ENCODE results near the gene CLEC2D. TPM values are rescaled to one million over a fixed set of nuclear protein-coding genes. Genes with fewer than 3 reads are reported as not detected.
A peak's percentile ranks its signal among the peaks of the same experiment; 100 is the strongest.

CLEC2D gene
- total RNA-seq, 1 donor from 2014 or later, result 7.2 TPM

DNA sequence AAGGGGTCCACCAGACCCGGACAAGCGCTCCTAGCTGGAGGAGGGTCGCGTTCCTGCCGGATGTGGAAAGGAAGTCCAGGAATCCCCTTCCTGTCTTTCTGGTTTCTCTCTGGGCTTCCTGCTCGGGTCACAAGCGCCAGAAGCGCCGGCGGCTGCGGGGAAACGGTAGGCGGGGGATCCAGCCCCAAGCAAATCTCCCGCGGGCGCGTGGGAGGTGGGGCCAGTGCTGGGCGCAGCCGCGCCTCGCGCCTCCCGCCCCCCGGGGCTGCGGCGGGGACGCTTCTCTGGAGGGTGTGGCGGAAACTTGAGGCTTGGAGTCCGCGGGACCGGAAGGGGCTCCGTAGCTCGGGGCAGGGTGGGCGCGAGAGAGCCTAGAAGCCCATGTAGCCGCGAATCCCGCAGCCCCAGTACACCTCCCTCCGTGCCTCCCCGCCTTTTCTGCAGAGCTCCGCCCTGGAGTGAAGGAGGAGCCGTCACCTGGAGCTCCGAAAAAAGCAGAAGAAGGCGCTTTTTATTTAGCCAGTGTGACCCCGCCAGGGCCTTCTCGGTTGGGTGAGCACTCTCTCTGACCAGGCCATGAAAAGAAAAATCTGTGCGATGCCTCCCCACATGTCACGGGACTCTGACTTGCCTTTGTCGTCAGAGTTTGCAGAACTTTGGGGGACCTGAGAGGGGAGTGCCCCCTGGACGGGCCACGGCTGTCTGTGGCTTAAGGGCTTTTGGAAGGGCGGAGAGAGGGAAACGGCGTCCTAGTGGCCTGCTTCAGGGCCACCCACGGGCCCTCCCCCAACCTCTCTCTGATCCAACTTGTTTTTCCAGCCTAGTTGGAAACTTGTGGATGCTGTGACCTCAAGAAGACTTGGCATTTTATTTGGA, 21.4 kb upstream of the CLEC2D start:
- Mint-ChIP-seq H3K4me1 (ENCODE audit: low read depth, unreplicated experiment) (peaks cover 23% of the 10 kb centered on the region), H3K9me3 (ENCODE audit: unreplicated experiment) (peaks cover 2% of the 10 kb centered on the region), H3K36me3 (ENCODE audit: unreplicated experiment) (peaks cover 4% of the 10 kb centered on the region), H3K27me3 (ENCODE audit: unreplicated experiment) (no peaks in the 10 kb centered on the region), H3K4me3 (ENCODE audit: unreplicated experiment) (peak overlapping the region; percentile 95), H3K27ac (ENCODE audit: unreplicated experiment) (peak overlapping the region; percentile 90)
- peak; percentile 71 for DNase-seq
- TF ChIP-seq, protein P1, sequence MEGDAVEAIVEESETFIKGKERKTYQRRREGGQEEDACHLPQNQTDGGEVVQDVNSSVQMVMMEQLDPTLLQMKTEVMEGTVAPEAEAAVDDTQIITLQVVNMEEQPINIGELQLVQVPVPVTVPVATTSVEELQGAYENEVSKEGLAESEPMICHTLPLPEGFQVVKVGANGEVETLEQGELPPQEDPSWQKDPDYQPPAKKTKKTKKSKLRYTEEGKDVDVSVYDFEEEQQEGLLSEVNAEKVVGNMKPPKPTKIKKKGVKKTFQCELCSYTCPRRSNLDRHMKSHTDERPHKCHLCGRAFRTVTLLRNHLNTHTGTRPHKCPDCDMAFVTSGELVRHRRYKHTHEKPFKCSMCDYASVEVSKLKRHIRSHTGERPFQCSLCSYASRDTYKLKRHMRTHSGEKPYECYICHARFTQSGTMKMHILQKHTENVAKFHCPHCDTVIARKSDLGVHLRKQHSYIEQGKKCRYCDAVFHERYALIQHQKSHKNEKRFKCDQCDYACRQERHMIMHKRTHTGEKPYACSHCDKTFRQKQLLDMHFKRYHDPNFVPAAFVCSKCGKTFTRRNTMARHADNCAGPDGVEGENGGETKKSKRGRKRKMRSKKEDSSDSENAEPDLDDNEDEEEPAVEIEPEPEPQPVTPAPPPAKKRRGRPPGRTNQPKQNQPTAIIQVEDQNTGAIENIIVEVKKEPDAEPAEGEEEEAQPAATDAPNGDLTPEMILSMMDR (IDR thresholded peaks at IDR 0.05; ENCODE audit: partially characterized antibody, unreplicated experiment), result no peak

DNA sequence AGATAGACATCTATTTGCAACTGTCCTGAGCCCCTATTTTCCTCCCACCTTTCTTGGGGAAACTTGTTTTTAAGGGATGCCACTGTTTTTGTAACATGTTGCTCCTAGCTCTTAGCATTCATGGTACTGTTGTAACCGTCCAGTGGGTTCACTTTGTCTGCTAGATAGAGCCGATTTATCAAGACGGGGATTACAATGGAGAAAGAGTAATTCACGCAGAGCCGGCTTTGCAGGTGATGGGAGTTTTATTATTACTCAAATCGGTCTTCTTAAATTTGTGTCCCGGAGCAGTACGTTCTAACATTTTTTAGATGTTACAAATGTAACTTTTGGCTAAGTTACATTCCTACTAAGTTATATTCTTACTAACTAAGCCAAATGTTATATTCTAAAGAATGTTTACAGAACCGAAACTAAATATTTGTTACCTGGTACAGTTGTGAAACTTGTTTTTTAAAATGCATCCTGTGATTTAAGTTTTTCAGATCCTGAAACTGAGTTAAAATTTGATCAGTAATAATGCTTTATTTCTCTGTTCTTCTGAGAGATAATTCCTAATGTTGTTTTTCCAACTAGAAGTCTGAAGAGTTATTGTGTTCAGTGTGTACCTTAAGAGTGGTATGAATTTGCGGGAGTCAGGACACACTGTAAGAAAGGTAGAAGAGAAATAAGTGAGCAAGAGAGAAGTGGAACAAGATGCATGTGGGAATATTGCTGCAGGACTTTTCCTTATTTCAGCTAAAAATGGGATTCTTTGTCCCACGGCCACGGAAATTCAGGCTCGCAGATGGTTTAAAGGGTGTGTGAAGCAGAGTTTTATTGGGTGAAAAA, 20.6 kb upstream of the CLEC2D start:
- peaks cover 4% of the 10 kb centered on the region for H3K36me3 Mint-ChIP-seq (ENCODE audit: unreplicated experiment)
- H3K27me3 Mint-ChIP-seq (ENCODE audit: unreplicated experiment), result no peaks in the 10 kb centered on the region
- H3K4me3 Mint-ChIP-seq (ENCODE audit: unreplicated experiment), result peak overlapping the region; percentile 95
- peaks cover 25% of the 10 kb centered on the region for H3K4me1 Mint-ChIP-seq (ENCODE audit: low read depth, unreplicated experiment)
- H3K9me3 Mint-ChIP-seq (ENCODE audit: unreplicated experiment), result peaks cover 2% of the 10 kb centered on the region
- no peak overlapping the region for H3K27ac Mint-ChIP-seq (ENCODE audit: unreplicated experiment)
- TF ChIP-seq, protein P1 (IDR thresholded peaks at IDR 0.05; ENCODE audit: partially characterized antibody, unreplicated experiment), result no peak
- DNase-seq, result no peak

DNA sequence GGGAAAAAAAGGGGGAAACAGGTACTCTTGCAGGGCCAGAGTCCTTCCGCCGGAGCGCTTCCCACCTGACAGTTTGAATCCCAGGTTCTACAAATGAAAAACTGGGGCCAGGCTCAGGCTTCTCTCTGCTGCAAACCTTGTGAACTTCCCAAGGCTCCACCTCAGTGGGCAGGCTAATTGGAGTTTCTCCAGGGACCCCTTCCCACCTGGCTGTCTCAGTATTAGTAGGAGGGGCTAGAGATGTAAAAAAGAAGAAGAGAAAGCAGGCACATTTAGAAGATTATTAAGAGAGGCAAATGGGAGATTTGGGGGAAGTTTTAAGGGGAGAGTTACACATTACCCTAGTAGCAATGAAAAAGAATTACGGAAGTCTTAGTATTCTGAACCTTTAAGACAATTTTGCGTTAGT, 20.0 kb upstream of the CLEC2D start:
- DNase-seq, result no peak
- H3K27ac Mint-ChIP-seq (ENCODE audit: unreplicated experiment), result no peak overlapping the region
- H3K4me1 Mint-ChIP-seq (ENCODE audit: low read depth, unreplicated experiment), result peaks cover 25% of the 10 kb centered on the region
- H3K36me3 Mint-ChIP-seq (ENCODE audit: unreplicated experiment), result peaks cover 4% of the 10 kb centered on the region
- peaks cover 2% of the 10 kb centered on the region for H3K9me3 Mint-ChIP-seq (ENCODE audit: unreplicated experiment)
- TF ChIP-seq, protein P1 (IDR thresholded peaks at IDR 0.05; ENCODE audit: partially characterized antibody, unreplicated experiment), result no peak
- H3K27me3 Mint-ChIP-seq (ENCODE audit: unreplicated experiment), result no peaks in the 10 kb centered on the region
- peak overlapping the region; percentile 95 for H3K4me3 Mint-ChIP-seq (ENCODE audit: unreplicated experiment)

DNA sequence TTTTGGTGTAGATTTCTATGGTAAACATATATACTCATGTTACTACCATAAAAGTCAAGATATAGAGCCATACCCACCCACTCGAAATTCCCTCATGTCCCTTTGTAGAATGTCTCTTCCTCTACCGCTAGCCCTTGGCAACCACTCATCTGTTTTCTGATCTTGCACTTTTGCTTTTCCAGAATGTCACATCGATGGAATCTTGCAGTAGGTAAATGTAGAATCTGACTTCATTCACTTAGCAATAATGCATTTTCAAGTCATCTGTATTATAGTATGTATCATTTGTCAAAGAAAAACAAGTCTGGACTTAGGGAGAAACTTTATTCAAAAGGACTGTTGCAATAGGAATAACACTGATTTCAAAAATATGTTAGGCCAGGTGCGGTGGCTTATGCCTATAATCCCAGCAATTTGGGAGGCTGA, 19.3 kb upstream of the CLEC2D start:
- Mint-ChIP-seq H3K9me3 (ENCODE audit: unreplicated experiment) (peaks cover 2% of the 10 kb centered on the region), H3K36me3 (ENCODE audit: unreplicated experiment) (peaks cover 3% of the 10 kb centered on the region), H3K4me3 (ENCODE audit: unreplicated experiment) (no peak overlapping the region), H3K4me1 (ENCODE audit: low read depth, unreplicated experiment) (peaks cover 25% of the 10 kb centered on the region), H3K27ac (ENCODE audit: unreplicated experiment) (no peak overlapping the region), H3K27me3 (ENCODE audit: unreplicated experiment) (no peaks in the 10 kb centered on the region)
- TF ChIP-seq, protein P1 (IDR thresholded peaks at IDR 0.05; ENCODE audit: partially characterized antibody, unreplicated experiment), result no peak
- no peak for DNase-seq
